ENCODE data around the gene CFAP221. TPM values are rescaled to one million over a fixed set of nuclear protein-coding genes. Genes with fewer than 3 reads are reported as not detected.

Gene CFAP221
- total RNA-seq, 3 donors from 2014 or later = 0.51 TPM; not detected in 2

DNA sequence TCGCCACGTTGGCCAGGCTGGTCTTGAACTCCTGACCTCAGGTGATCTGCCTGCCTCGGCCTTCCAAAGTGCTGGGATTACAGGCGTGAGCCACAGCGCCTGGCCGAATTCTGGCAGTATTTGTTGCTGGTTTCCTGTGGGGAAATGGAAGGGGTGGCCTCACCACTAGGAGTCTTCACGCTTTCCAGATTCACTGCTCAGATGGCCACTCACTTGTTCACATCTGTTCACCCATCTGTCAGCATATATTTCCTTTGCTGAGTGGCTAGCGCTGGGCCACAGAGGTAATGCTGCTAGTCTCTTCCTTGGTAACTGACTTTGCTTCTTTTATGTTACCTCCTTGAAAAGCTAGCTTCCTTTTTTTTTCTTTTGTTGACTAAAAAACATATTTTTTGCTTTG lies 162.0 kb downstream of the CFAP221 start:
- ATAC-seq (no peak), DNase-seq (no peak)
- Histone ChIP-seq H3K36me3 (ENCODE audit: low read depth) (no peaks in the 10 kb centered on the region), H3K4me1 (ENCODE audit: low read depth) (no peaks in the 10 kb centered on the region), H3K9me3 (no peaks in the 10 kb centered on the region), H3K4me3 (no peak overlapping the region)
- intact Hi-C loops (cut with DNase I, micrococcal nuclease) = loop anchor here in 1 of 2 donors (10.0 kb wide), 1 partner anchor 119 kb away; no protein-coding TSS in a partner anchor
- TF ChIP-seq, protein P1, sequence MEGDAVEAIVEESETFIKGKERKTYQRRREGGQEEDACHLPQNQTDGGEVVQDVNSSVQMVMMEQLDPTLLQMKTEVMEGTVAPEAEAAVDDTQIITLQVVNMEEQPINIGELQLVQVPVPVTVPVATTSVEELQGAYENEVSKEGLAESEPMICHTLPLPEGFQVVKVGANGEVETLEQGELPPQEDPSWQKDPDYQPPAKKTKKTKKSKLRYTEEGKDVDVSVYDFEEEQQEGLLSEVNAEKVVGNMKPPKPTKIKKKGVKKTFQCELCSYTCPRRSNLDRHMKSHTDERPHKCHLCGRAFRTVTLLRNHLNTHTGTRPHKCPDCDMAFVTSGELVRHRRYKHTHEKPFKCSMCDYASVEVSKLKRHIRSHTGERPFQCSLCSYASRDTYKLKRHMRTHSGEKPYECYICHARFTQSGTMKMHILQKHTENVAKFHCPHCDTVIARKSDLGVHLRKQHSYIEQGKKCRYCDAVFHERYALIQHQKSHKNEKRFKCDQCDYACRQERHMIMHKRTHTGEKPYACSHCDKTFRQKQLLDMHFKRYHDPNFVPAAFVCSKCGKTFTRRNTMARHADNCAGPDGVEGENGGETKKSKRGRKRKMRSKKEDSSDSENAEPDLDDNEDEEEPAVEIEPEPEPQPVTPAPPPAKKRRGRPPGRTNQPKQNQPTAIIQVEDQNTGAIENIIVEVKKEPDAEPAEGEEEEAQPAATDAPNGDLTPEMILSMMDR (IDR thresholded peaks at IDR 0.05) = no peak

Other genes with a start within 250 kb of the CFAP221 start
- 10 to 100 TPM in 1 of 3 donors, 1 to 10 TPM in 2; 5.4 to 11.2 (median 5.5) TPM for gene C2orf76, start 177.6 kb upstream of the CFAP221 start, total RNA-seq
- gene DBI, start 177.5 kb upstream of the CFAP221 start, total RNA-seq = 100 to 1,000 TPM; 109 to 235 (median 221) TPM
- 100 to 1,000 TPM in 2 of 3 donors, 10 to 100 TPM in 1; 54.0 to 173 (median 100) TPM for gene TMEM37, start 112.6 kb upstream of the CFAP221 start, total RNA-seq
- gene SCTR, start 20.0 kb upstream of the CFAP221 start, total RNA-seq = under 1 TPM in 2 of 3 donors, not detected in 1; 0.25 to 0.32 TPM
- 10 to 100 TPM; 16.2 to 25.2 (median 18.4) TPM for gene TMEM177, start 134.8 kb downstream of the CFAP221 start, total RNA-seq
- gene PTPN4, start 215.5 kb downstream of the CFAP221 start, total RNA-seq = 10 to 100 TPM; 23.1 to 35.4 (median 30.1) TPM